B cell (primary cell): ENCODE measurements around the gene STARD3.

Experiments
- CTCF ChIP-seq: fragments of 200-600 bp; IDR thresholded peaks from one replicate; pipeline ENCODE4 v1.8.0; 2022; ENCODE audit warnings: antibody characterized with exemption, mild to moderate bottlenecking
- EZH2 ChIP-seq: IDR thresholded peaks from 2 replicates; pipeline ENCODE4 v1.6.1; 2012; ENCODE audit warnings: borderline replicate concordance, low read depth, mild to moderate bottlenecking, moderate library complexity, low read length; ENCODE audit not compliant: insufficient read depth, poor library complexity, severe bottlenecking

GRCh38 chr17:39624313-39624712 lies 12.6 kb upstream of the STARD3 start:
- no peak for TF ChIP-seq EZH2
- TF ChIP-seq CTCF = no peak
